Endothelial cell of umbilical vein (primary cell): ENCODE results near the gene IGHMBP2. TPM values are rescaled to one million over a fixed set of nuclear protein-coding genes. Genes with fewer than 3 reads are reported as not detected.

Experiments
- BruUV-seq: library from RNA; stranded (reverse); fragments of 400-500 nt; replicated peaks from 2 replicates; lab custom pipeline; 2021; lab: Mats Ljungman, UMichigan
- CTCF ChIA-PET: fragments of 300-600, 350-600 bp; sonication (Branson Sonifier 250); formaldehyde crosslinking; loops from one replicate; lab custom pipeline; 2021; ENCODE audit warnings: antibody characterized with exemption, inconsistent platforms; lab: Charles Lee
- POLR2A ChIA-PET: fragments of 300-600, 350-600 bp; sonication (Branson Sonifier 250); formaldehyde crosslinking; loops from one replicate; lab custom pipeline; 2021; ENCODE audit warnings: antibody characterized with exemption, inconsistent platforms; lab: Charles Lee
- DNase-seq: peaks from one replicate; pipeline ENCODE4 v3.0.0-alpha.2; 2011; ENCODE audit warnings: low read depth, low spot score
- FAIRE-seq: peaks from 2 replicates; lab custom pipeline; 2011; peaks lifted over from hg19 to GRCh38; lab: Jason Lieb, UNC
- H2AFZ ChIP-seq: 2 replicates; pipeline ENCODE4 v1.6.0; 2012; ENCODE audit warnings: low read depth, low read length, control low read depth, inconsistent platforms
- H3K27ac ChIP-seq: 2 replicates; pipeline ENCODE4 v1.5.1; 2011; ENCODE audit warnings: low read depth, mild to moderate bottlenecking, control low read depth, low read length, moderate library complexity; ENCODE audit not compliant: insufficient read depth
- H3K27me3 ChIP-seq, 2 experiments: 2 replicates each; pipeline versions ENCODE4 v1.6.0 to v1.6.1; 2011; ENCODE audit warnings: low read length in 2 of 2, mixed read lengths in 1 of 2; ENCODE audit not compliant: control insufficient read depth in 2 of 2, insufficient read depth in 2 of 2
- H3K36me3 ChIP-seq, 2 experiments: 2 replicates in 1 of 2; 3 replicates in 1 of 2; pipeline ENCODE4 v1.5.1; 2011; ENCODE audit warnings: low read length in 2 of 2, mild to moderate bottlenecking in 1 of 2, moderate library complexity in 1 of 2; ENCODE audit not compliant: control insufficient read depth in 2 of 2, insufficient read depth in 2 of 2; ENCODE audit errors: extremely low read depth in 1 of 2
- H3K4me1 ChIP-seq: 3 replicates; pipeline ENCODE4 v1.5.1; 2011; ENCODE audit warnings: mild to moderate bottlenecking, low read length; ENCODE audit not compliant: control insufficient read depth, insufficient read depth; ENCODE audit errors: extremely low read depth
- H3K4me2 ChIP-seq: 2 replicates; pipeline ENCODE4 v1.6.1; 2011; ENCODE audit warnings: low read length, control low read depth, mixed read lengths; ENCODE audit not compliant: insufficient read depth
- H3K4me3 ChIP-seq, 3 experiments: fragments of 200-600 bp in 1 of 3; sonication (generic), shearing (Covaris generic) in 1 of 3; replicated peaks in 1 of 3; 2 replicates each; pipeline ENCODE4 v1.5.1; 2011 to 2016; ENCODE audit warnings: control low read depth in 3 of 3, low read length in 3 of 3, mild to moderate bottlenecking in 2 of 3, inconsistent platforms in 1 of 3, low read depth in 1 of 3, moderate library complexity in 1 of 3; ENCODE audit not compliant: insufficient read depth in 1 of 3
- H3K79me2 ChIP-seq: 2 replicates; pipeline ENCODE4 v1.6.0; 2012; ENCODE audit warnings: low read length, inconsistent platforms; ENCODE audit not compliant: control insufficient read depth, insufficient read depth
- H3K9ac ChIP-seq: replicated peaks from 2 replicates; pipeline ENCODE3; 2011; ENCODE audit warnings: low read length, control low read depth; ENCODE audit not compliant: insufficient read depth; ENCODE audit errors: extremely low read depth
- H3K9me1 ChIP-seq: replicated peaks from 3 replicates; pipeline ENCODE4 v1.6.0; 2011; ENCODE audit warnings: mild to moderate bottlenecking, low read length; ENCODE audit not compliant: control insufficient read depth, insufficient read depth; ENCODE audit errors: extremely low read depth
- H3K9me3 ChIP-seq: replicated peaks from 2 replicates; pipeline ENCODE4 v1.5.1; 2012; ENCODE audit warnings: low read length, inconsistent platforms; ENCODE audit not compliant: control insufficient read depth, insufficient read depth
- H4K20me1 ChIP-seq: replicated peaks from 2 replicates; pipeline ENCODE3; 2011; ENCODE audit warnings: mild to moderate bottlenecking, low read length; ENCODE audit not compliant: control insufficient read depth, insufficient read depth; ENCODE audit errors: extremely low read depth
- CTCF ChIP-seq, 2 donors: IDR thresholded peaks; 1 replicate in 1 of 2; 2 replicates in 1 of 2; pipeline ENCODE4 v1.5.1; 2011; ENCODE audit warnings: low read length in 2 of 2, mild to moderate bottlenecking in 2 of 2, moderate library complexity in 2 of 2, control low read depth in 1 of 2, inconsistent platforms in 1 of 2, low read depth in 1 of 2; ENCODE audit not compliant: insufficient read depth in 1 of 2; ENCODE audit errors: extremely low read depth in 1 of 2
- EZH2 ChIP-seq: IDR thresholded peaks from 2 replicates; pipeline ENCODE4 v1.6.1; 2012; ENCODE audit warnings: borderline replicate concordance, low read depth, mild to moderate bottlenecking, moderate library complexity, low read length, inconsistent platforms; ENCODE audit not compliant: severe bottlenecking
- FOS ChIP-seq: IDR thresholded peaks from 2 replicates; pipeline ENCODE4 v1.6.1; 2011; ENCODE audit warnings: mild to moderate bottlenecking, low read length, moderate library complexity, borderline replicate concordance; ENCODE audit not compliant: insufficient read depth
- GATA2 ChIP-seq: IDR thresholded peaks from 2 replicates; pipeline ENCODE4 v1.7.0; 2011; ENCODE audit warnings: low read depth, mild to moderate bottlenecking, moderate library complexity, mixed read lengths, low read length; ENCODE audit not compliant: insufficient read length, insufficient read depth
- JUN ChIP-seq: IDR thresholded peaks from 2 replicates; pipeline ENCODE4 v1.6.1; 2011; ENCODE audit warnings: borderline replicate concordance, low read depth; ENCODE audit not compliant: insufficient read length, insufficient read depth
- MAX ChIP-seq: IDR thresholded peaks from 2 replicates; pipeline ENCODE4 v1.6.1; 2011; ENCODE audit not compliant: insufficient read depth, insufficient read length
- MYC ChIP-seq: IDR thresholded peaks from one replicate; pipeline ENCODE4 v1.6.1; 2011; ENCODE audit warnings: mild to moderate bottlenecking, low read depth, low read length
- POLR2A ChIP-seq: IDR thresholded peaks from 2 replicates; pipeline ENCODE4 v1.6.1; 2012; ENCODE audit warnings: low read depth, mild to moderate bottlenecking, control low read depth, low read length
- dilution Hi-C: fragments of 300-500 bp; cut with MboI; formaldehyde crosslinking; loops from one replicate; pipeline ENCODE4 v1.15.0; 2019; ENCODE audit warnings: low sequenced_read_pairs; ENCODE audit not compliant: extremely low pct_ligation_motif_present
- intact Hi-C: fragments of 100-400 bp; cut with micrococcal nuclease; formaldehyde crosslinking; loops from one replicate; pipeline ENCODE4 v1.10.0; 2022
- polyA plus RNA-seq, 4 experiments: library from polyadenylated mRNA; depleted of rRNA in 3 of 4; stranded (reverse) in 3 of 4; unstranded in 1 of 4; fragments of >200 nt; gene quantifications; 2 replicates each; pipeline versions ENCODE4 v1.2.1 to v1.2.3, GENCODE V29; 2011 to 2012; ENCODE audit warnings: missing spikeins in 1 of 4
- total RNA-seq: library from RNA; stranded (reverse); gene quantifications from 2 replicates; pipeline ENCODE4 v1.2.3, GENCODE V29; 2021

IGHMBP2 gene
- total and polyA plus RNA-seq, 2 donors (not counting 3 experiments of a cell fraction or from before 2014, with no cell fraction given), result 10.9 to 25.1 TPM

- H3K9me3 ChIP-seq, result no peaks in the 10 kb centered on the region
- FAIRE-seq, result no peak
- dilution Hi-C loops (no loop called here), intact Hi-C loops (no loop called here)
- no peaks in the 10 kb centered on the region for H3K9me1 ChIP-seq
- peaks cover 6% of the 10 kb centered on the region for H3K4me1 ChIP-seq
- BruUV-seq, result no TSS peak
- no peak overlapping the region for H3K4me2 ChIP-seq
- no peak for DNase-seq
- no peaks in the 10 kb centered on the region for H3K27me3 ChIP-seq
- H4K20me1 ChIP-seq, result no peaks in the 10 kb centered on the region
- H3K9ac ChIP-seq, result no peak overlapping the region
- ChIA-PET POLR2A (no interaction called here), CTCF (no interaction called here)
- H3K27ac ChIP-seq, result no peak overlapping the region
- H2AFZ ChIP-seq, result no peak overlapping the region
- no peak overlapping the region for H3K4me3 ChIP-seq
- peaks cover 8% of the 10 kb centered on the region for H3K79me2 ChIP-seq
- peaks cover 13 to 37% of the 10 kb centered on the region in 2 experiments for H3K36me3 ChIP-seq
- TF ChIP-seq POLR2A, result no peak
- no peak for TF ChIP-seq MYC
- no peak for TF ChIP-seq EZH2
- no peak for TF ChIP-seq FOS
- no peak for TF ChIP-seq GATA2
- TF ChIP-seq JUN, result no peak
- TF ChIP-seq CTCF (IDR thresholded peaks at IDR 0.05; ENCODE audit: extremely low read depth in 1 of 2, insufficient read depth in 1 of 2, low read depth in 1 of 2, low read length in 2 of 2), result no peak
- TF ChIP-seq MAX, result no peak
Measured at GRCh38 chr11:68896171-68896959, 7.3 kb upstream of the IGHMBP2 start.
